ENCODE measurements around the gene TPBGL.

Gene TPBGL

DNA sequence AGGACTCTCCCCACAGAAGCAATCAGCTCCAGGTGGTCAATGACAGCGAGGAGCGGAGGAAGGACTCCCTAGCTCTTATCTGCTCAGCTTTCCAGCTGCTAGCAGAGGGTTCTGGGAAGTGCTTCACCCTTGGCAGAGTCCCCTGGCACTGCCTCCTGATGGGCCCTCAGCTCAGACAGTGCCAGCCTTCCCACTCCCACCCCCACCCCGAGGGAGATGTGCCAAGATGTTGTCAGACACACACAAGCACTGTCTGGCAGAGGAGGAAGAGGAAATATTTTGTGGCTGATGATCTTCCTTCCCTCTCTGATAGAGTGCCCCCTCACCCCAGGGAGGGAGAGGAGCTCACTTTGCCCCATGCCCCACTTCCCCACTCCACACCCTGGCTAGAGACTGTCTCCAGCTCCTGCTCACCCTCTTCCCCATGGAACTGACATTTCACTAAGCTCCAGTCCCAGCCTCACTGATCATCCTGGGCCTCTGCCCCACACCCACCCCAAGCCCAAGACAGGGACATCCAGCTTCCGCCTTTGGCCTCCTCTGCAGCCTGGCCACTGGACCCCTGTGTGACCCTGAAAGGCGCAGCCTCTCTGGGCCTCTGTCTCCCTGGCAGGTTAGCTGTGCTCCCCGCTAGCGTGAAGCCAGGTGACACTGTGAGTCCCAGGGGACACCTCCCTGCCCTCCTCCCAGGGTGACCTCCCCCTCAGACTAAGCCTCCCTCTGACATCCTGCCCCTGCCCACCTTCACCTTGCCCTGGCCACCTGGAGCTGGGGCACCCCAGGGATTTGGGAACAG, 45.2 kb upstream of the TPBGL start:
- H3K4me3 ChIP-seq: no peak overlapping the region
- no peaks in the 10 kb centered on the region for H3K27me3 ChIP-seq
- H3K4me1 ChIP-seq: peaks cover 0 to 19% (median 8%) of the 10 kb centered on the region in 4 donors
- intact Hi-C loops (cut with DNase I; ENCODE audit: low total_unique reads): no loop called here
- no peaks in the 10 kb centered on the region for H3K9me3 ChIP-seq
- TF ChIP-seq, protein P1, sequence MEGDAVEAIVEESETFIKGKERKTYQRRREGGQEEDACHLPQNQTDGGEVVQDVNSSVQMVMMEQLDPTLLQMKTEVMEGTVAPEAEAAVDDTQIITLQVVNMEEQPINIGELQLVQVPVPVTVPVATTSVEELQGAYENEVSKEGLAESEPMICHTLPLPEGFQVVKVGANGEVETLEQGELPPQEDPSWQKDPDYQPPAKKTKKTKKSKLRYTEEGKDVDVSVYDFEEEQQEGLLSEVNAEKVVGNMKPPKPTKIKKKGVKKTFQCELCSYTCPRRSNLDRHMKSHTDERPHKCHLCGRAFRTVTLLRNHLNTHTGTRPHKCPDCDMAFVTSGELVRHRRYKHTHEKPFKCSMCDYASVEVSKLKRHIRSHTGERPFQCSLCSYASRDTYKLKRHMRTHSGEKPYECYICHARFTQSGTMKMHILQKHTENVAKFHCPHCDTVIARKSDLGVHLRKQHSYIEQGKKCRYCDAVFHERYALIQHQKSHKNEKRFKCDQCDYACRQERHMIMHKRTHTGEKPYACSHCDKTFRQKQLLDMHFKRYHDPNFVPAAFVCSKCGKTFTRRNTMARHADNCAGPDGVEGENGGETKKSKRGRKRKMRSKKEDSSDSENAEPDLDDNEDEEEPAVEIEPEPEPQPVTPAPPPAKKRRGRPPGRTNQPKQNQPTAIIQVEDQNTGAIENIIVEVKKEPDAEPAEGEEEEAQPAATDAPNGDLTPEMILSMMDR (IDR thresholded peaks at IDR 0.05): no peak
- H3K36me3 ChIP-seq: no peaks in the 10 kb centered on the region
- H3K27ac ChIP-seq: no peak overlapping the region
- peak; percentile 69 to 84 for DNase-seq

DNA sequence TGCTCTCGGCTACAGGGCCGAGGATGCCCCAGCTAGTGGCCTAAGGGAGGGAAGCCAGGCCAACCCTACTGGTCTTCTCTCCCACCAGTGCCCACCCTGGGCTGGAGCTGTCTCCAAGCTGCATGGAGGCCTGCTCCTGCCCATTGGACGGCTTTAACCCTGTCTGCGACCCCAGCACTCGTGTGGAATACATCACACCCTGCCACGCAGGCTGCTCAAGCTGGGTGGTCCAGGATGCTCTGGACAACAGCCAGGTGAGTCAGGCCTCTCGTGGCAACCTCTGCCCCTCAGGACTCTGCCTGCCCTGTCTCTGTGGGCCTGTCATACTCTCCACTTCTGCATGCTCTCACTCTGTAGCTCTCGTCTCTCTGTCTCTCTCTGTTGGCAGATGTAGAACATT, 44.1 kb upstream of the TPBGL start:
- intact Hi-C loops (cut with DNase I; ENCODE audit: low total_unique reads): no loop called here
- no peaks in the 10 kb centered on the region for H3K36me3 ChIP-seq
- H3K4me1 ChIP-seq: peaks cover 0 to 15% (median 4%) of the 10 kb centered on the region in 4 donors
- TF ChIP-seq, protein P1 (IDR thresholded peaks at IDR 0.05): no peak
- H3K4me3 ChIP-seq: no peak overlapping the region
- DNase-seq: peak in 1 of 2 donors; percentile 62
- H3K27me3 ChIP-seq: no peaks in the 10 kb centered on the region
- H3K27ac ChIP-seq: no peak overlapping the region
- H3K9me3 ChIP-seq: no peaks in the 10 kb centered on the region

DNA sequence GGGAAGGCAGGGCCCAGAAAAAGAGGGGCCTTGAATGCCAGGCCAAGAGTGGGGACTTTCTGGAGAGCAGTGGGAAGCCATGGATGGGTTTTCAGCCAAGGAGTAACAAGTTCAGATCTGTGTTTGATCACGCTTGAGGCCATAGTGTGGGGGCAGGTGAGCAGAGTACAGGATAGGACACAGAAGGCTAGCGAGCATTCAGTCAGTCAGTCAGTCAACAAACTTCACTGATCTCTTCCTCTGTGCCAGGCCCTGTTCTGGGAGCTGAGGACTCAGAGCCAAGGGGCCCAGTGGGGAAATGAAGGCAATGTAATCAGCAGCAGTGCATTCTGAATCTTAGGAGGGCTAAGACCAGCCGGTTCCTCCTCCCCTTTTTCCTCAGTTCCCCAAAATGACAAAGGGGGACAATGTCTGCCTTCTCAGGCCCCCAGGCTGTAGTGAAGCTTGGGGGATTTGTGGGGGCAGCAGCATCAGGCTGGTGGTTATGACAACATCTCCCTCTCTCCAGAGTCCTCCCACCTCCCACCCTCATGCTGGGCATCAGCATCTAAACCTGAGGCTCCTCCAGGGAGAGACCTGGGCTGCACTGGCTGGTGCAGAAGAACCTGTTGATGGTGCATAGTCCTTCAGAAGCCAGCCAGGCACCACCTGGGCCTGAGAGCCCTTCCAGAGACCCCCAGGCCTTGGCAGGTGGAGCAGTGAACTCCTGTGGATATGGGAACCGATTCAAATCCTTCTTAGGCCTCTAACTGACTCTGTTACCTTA, 42.9 kb upstream of the TPBGL start:
- no peak overlapping the region for H3K4me3 ChIP-seq
- TF ChIP-seq, protein P1 (IDR thresholded peaks at IDR 0.05): no peak
- peaks cover 0 to 13% (median 2%) of the 10 kb centered on the region in 4 donors for H3K4me1 ChIP-seq
- peak in 1 of 2 donors; percentile 53 for DNase-seq
- no peaks in the 10 kb centered on the region for H3K9me3 ChIP-seq
- H3K36me3 ChIP-seq: no peaks in the 10 kb centered on the region
- no peaks in the 10 kb centered on the region for H3K27me3 ChIP-seq
- H3K27ac ChIP-seq: no peak overlapping the region
- intact Hi-C loops (cut with DNase I; ENCODE audit: low total_unique reads): no loop called here

DNA sequence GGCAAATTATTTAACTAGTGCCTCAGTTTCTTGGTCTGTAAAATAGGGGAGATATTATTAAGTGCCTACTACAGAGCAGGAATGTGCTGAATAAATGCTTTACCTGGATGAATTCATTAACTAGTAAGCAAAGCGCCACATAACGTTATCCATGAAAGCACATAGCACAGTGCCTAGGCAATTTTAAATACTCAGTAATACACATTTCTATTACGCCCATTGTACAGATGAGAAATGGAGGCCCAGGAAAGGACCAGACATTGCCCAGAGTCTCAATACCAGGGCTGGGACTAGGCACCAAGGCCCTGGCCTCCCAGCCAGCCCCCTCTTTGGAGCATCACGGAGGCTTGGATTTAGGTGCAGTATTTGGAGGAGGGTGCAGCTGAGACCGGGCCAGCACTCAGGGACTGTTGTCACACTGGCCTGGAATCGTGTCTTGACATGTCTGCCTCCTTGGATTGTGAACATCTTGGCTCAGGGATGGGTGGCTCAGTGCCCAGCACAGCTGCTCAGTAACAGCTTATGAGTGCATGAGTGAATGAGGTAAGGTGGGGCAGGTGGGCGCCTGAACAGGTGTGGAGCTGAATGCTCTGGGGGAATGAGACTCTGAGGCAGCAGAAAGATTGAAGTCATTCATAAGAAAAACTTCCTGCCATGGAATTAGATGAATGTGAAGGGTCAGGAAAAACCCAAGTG, 42.1 kb upstream of the TPBGL start:
- intact Hi-C loops (cut with DNase I; ENCODE audit: low total_unique reads): no loop called here
- peaks cover 0 to 13% (median 2%) of the 10 kb centered on the region in 4 donors for H3K4me1 ChIP-seq
- no peaks in the 10 kb centered on the region for H3K36me3 ChIP-seq

DNA sequence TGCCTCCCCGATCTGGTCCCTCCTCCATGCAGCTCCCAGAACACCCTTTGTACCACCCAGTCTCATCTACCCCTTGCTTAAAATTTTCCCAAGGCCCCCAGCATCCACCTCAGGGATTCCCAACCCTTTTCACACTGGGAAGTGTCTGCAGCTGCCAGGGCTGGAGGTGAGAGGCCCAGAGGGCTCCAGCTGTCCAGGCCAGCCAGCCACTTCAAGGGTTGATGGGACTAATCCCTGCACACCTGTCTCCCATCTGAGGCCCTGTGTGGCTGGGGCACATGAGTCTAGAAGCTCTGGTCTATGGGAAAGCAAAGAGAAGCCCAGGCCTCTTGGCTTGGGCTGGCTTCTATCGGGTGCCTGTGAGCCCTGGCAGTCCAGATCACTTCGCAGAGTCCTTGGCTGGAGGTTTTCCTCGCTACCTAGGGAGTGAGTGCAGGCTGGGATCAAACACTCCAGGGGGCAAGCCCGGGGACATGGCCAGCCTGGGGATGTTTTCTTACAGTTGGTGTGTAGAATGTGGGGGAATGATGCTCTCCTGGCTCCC, 41.1 kb upstream of the TPBGL start:
- H3K36me3 ChIP-seq: no peaks in the 10 kb centered on the region
- TF ChIP-seq, protein P1 (IDR thresholded peaks at IDR 0.05): no peak
- H3K4me1 ChIP-seq: peaks cover 0 to 10% (median 2%) of the 10 kb centered on the region in 4 donors
- H3K9me3 ChIP-seq: no peaks in the 10 kb centered on the region
- no peak for DNase-seq
- intact Hi-C loops (cut with DNase I; ENCODE audit: low total_unique reads): no loop called here
- no peaks in the 10 kb centered on the region for H3K27me3 ChIP-seq
- no peak overlapping the region for H3K27ac ChIP-seq
- no peak overlapping the region for H3K4me3 ChIP-seq

More for the DNA sequence above, 42.1 kb upstream of the TPBGL start:
- Histone ChIP-seq H3K4me3 (no peak overlapping the region), H3K27ac (no peak overlapping the region), H3K27me3 (no peaks in the 10 kb centered on the region), H3K9me3 (no peaks in the 10 kb centered on the region)
- TF ChIP-seq, protein P1 (IDR thresholded peaks at IDR 0.05): no peak
- peak in 1 of 2 donors; percentile 33 for DNase-seq
